NCI-H82 (cell line): ENCODE measurements around the gene CTTNBP2NL.

Experiments
- DNase-seq: peaks from one replicate; lab custom pipeline; 2025; lab: John Stamatoyannopoulos, UW

CTTNBP2NL gene

DNA sequence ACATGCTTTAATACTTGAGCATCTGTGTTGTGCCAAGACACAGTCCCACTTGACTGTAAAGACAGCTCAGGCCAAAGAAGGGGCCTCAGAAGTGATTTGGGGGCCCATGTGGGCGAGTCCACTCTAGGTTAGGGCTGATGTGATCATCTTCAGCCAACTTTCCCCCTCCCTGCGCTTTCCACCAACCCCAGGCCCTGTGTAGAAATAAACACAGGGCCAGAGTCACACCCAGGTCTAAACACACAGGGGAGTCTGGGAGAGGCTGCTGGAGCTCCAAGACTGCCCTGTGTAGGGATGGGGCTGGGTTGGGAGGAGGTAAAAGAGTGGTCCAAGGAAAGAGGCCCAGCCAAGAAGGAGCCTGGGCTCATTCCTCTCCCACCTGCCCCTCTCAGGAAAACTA lies 110.3 kb downstream of the CTTNBP2NL start:
- no peak for DNase-seq

DNA sequence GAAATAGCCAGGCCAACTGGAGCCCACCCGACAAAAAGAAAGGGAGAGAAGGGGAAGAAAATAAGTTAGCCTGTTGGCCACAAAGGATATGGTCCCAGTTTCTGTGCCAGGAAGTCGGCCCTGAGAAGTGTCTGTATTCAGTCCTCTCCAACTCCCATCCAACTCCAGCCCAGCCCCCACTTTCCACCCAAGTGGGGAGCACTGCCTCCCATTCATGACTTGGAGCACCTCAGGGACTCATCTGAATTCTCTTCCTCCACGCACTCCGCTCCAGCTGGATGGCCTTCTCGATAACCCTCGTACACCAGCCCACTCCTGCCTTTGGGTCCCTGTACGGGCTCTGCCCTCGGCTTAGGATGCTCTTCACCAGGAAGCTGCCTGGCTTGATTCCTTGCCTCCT lies 110.7 kb downstream of the CTTNBP2NL start:
- DNase-seq = no peak

DNA sequence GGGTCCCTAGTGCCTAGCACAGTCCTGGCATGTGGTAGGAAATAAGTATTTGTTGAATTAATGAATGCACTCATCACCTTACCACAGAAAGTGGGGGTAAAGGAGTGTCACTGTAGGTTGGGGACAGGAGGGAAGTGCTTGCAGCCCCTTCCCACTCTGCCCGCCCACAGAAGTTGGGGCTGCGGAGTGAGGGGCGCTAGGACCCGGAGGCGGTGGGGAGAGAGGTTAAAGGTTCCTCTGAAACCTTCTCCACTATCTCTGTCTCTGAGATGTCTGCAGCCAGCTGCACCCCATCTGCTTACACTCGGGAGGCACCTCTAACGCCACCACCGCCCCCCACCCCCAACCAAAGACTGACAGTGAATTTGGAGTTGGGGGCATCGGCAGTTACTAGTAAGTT lies 111.3 kb downstream of the CTTNBP2NL start:
- DNase-seq = no peak

DNA sequence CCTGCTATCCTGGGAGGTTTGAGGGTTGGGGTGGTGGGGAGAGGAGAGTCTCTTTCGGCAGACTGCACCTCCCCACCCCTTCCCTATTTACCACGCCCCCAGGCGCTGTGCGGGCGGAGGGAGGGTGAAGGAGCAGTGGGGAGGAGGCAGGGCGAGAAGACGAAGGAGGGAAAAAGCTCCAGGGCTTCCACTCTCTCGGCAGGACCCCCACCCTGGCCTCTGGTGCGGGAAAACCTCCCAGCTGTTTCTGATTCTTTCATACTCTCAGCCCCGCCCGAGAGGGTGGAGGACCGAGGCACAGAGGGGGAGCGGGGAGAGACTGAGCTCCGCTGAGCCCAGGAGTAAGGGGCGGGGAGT lies 111.9 kb downstream of the CTTNBP2NL start:
- peak; percentile 64 for DNase-seq

DNA sequence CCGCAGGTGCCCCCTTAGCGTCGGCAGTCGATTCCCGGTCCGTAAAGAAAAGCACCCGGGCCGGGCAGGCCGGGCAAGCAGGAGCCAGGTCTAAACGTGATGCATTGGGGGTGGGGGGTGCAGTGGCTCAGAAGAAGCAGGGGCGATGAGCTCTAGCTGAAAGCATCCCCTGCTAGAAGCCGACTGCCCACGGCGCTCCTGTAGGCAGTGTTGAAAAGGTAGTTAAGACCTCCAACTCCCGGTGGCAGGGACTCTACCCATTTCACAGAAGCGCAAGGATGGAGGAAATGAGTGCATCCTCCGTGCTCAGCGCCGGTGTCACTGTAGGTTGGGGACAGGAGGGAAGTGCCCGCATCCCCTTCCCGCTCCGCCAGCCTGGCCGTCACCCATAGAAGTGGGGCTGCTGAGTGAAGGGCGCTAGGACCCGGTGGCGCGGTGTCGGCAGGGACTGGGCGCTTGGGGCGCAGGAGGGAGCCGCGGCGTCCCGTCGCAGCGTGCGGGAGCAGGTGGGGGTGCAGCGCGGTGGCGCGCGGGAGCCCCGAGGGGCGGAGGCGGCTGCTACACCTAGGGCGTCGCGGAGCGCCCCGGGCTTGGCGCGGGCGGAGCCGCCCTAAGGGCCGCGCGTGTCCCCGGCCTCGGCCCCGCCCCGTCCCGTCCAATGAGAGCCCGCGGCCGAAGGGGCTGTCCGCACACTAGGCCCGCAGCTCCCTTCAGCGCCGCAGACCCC lies 112.4 kb downstream of the CTTNBP2NL start, which contains the start of gene WNT2B:
WNT2B (plus strand) TSS at position 688 of the 727 bp plus-strand sequence. CDS start 298 bp downstream, outside the sequence.
- DNase-seq = peak; percentile 54

DNA sequence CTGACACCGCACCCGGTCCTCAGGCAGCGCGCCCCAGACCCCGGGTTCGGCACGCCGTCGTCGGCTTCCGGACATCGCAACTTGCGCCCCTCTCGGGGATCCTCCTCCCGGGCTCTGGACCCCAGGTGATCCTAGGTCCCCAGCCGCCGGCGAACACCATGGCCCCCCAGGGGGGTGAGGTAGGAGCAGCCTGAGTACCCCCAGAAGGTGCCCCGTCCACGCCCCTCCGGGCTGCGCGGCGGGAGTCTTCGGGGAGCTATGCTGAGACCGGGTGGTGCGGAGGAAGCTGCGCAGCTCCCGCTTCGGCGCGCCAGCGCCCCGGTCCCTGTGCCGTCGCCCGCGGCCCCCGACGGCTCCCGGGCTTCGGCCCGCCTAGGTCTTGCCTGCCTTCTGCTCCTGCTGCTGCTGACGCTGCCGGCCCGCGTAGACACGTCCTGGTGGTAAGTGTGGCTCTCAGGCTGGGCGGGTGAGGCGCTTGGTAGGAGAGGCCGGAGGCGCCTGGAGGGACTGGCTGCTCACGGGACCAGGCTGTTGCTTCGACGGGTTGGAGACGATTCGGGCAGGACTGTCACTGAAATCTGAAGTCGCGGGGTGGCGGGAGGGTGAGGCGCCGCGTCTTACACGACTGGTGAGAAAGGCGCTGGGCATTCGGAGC lies 113.1 kb downstream of the CTTNBP2NL start:
- DNase-seq = peak; percentile 35

DNA sequence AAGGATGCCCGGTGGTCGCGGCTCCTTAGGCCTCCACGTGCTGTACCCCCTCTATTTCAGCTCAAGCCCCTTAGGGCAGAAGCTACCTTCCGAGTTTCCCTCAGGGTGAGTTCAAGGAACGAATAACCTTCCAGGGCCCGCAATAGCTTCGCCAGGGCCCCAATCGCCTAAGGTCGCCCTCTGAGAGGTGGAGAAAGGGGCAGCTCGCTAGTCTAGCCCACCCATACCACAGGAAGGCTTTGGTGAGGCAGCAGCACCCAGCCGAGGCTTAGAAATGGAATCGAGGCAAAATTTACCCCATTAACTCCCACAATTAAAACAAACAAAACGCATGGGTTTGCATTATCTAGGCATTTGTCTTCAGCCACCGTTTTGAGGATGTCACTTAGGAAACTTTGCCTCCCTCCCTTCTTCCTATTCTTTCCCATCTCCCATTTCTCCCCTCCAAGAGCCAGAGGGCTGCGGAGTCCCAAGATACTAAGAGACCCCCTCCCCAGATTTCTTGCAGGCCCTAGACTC lies 113.7 kb downstream of the CTTNBP2NL start:
- no peak for DNase-seq

DNA sequence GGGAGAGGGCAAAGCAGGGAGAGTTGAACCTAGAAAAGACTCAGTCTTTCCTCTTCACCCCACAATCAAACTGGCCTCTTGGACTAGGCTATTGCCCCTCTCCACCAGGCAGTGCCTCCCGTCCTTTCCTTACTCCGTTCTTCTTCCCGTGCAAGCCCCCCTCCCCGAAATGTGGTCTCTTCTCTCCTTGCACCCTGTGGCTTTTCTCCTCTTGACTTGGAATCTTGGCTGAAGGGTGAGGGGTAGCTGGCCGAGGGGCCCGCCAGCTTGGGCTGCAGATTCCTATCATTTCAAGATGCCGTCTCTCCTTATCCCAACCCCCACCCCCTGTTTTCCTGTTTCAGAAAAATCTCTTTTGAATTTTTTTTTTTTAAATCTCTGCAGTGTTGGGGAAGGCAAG lies 114.3 kb downstream of the CTTNBP2NL start:
- DNase-seq = no peak
